NT2/D1 (cell line): ENCODE data around the gene CLRN3.

Experiments used
- DNase-seq: peaks from one replicate; pipeline ENCODE4 v3.0.0-alpha.2; 2011; ENCODE audit warnings: low read depth, low spot score
- H3K27me3 ChIP-seq: 2 replicates; pipeline ENCODE4 v1.6.0; 2011; ENCODE audit warnings: mild to moderate bottlenecking; ENCODE audit not compliant: insufficient read length, insufficient read depth
- H3K36me3 ChIP-seq: 2 replicates; pipeline ENCODE4 v1.6.1; 2011; ENCODE audit warnings: mild to moderate bottlenecking, low read length, mixed read lengths; ENCODE audit not compliant: insufficient read depth, insufficient read length
- H3K4me1 ChIP-seq: 2 replicates; pipeline ENCODE4 v1.5.1; 2011; ENCODE audit not compliant: insufficient read depth, insufficient read length
- H3K4me3 ChIP-seq: 2 replicates; pipeline ENCODE4 v1.5.1; 2011; ENCODE audit warnings: low read depth; ENCODE audit not compliant: insufficient read length
- H3K9ac ChIP-seq: 2 replicates; pipeline ENCODE4 v1.6.0; 2011; ENCODE audit warnings: low read depth; ENCODE audit not compliant: insufficient read length
- H3K9me3 ChIP-seq: 2 replicates; pipeline ENCODE4 v1.5.1; 2011; ENCODE audit warnings: mild to moderate bottlenecking, low read length; ENCODE audit not compliant: insufficient read depth
- SUZ12 ChIP-seq: IDR thresholded peaks from 2 replicates; pipeline ENCODE4 v1.6.1; 2011; ENCODE audit not compliant: insufficient read length, insufficient read depth; ENCODE audit errors: extremely low read depth
- YY1 ChIP-seq: IDR thresholded peaks from 2 replicates; pipeline ENCODE4 v1.6.1; 2011; ENCODE audit not compliant: insufficient read length, insufficient read depth
- ZNF274 ChIP-seq: IDR thresholded peaks from 2 replicates; pipeline ENCODE4 v1.6.1; 2011; ENCODE audit warnings: mild to moderate bottlenecking, low read depth, low read length

Gene CLRN3

GRCh38 chr10:127875916-127876315, 16.8 kb downstream of the CLRN3 start:
- no peak for DNase-seq
- TF ChIP-seq YY1: no peak
- TF ChIP-seq ZNF274: no peak
- no peak for TF ChIP-seq SUZ12
- Histone ChIP-seq H3K4me1 (no peaks in the 10 kb centered on the region), H3K4me3 (no peak overlapping the region), H3K9me3 (no peaks in the 10 kb centered on the region), H3K27me3 (no peaks in the 10 kb centered on the region), H3K36me3 (no peaks in the 10 kb centered on the region), H3K9ac (no peak overlapping the region)

GRCh38 chr10:127875449-127875765, 17.3 kb downstream of the CLRN3 start:
- no peaks in the 10 kb centered on the region for H3K27me3 ChIP-seq
- no peak for DNase-seq
- H3K4me3 ChIP-seq: no peak overlapping the region
- no peaks in the 10 kb centered on the region for H3K36me3 ChIP-seq
- no peaks in the 10 kb centered on the region for H3K4me1 ChIP-seq
- TF ChIP-seq YY1 (no peak), ZNF274 (no peak), SUZ12 (no peak)
- H3K9me3 ChIP-seq: no peaks in the 10 kb centered on the region
- H3K9ac ChIP-seq: no peak overlapping the region

GRCh38 chr10:127874671-127875448, 17.9 kb downstream of the CLRN3 start:
- DNase-seq: no peak
- Histone ChIP-seq H3K9me3 (peaks cover 5% of the 10 kb centered on the region; the same call in 1 of the 2 replicates), H3K27me3 (no peaks in the 10 kb centered on the region), H3K36me3 (no peaks in the 10 kb centered on the region), H3K4me3 (no peak overlapping the region), H3K4me1 (no peaks in the 10 kb centered on the region), H3K9ac (no peak overlapping the region)
- no peak for TF ChIP-seq ZNF274
- no peak for TF ChIP-seq SUZ12
- TF ChIP-seq YY1: no peak

GRCh38 chr10:127873901-127874470, 18.8 kb downstream of the CLRN3 start:
- H3K4me3 ChIP-seq: no peak overlapping the region
- H3K4me1 ChIP-seq: no peaks in the 10 kb centered on the region
- H3K9me3 ChIP-seq: peaks cover 11% of the 10 kb centered on the region; the same call in 1 of the 2 replicates
- no peaks in the 10 kb centered on the region for H3K27me3 ChIP-seq
- H3K9ac ChIP-seq: no peak overlapping the region
- H3K36me3 ChIP-seq: no peaks in the 10 kb centered on the region
- TF ChIP-seq ZNF274 (no peak), YY1 (no peak), SUZ12 (no peak)
- DNase-seq: no peak

- no peak overlapping the region for H3K4me3 ChIP-seq
- no peak overlapping the region for H3K9ac ChIP-seq
- no peak for DNase-seq
These were observed 19.7 kb downstream of the CLRN3 start for GRCh38 chr10:127872871-127873600.

GRCh38 chr10:127872011-127872761, 20.6 kb downstream of the CLRN3 start:
- no peaks in the 10 kb centered on the region for H3K36me3 ChIP-seq
- TF ChIP-seq ZNF274: no peak
- TF ChIP-seq SUZ12: no peak
- no peak for TF ChIP-seq YY1
- no peak for DNase-seq
- peaks cover 11% of the 10 kb centered on the region; the same call in 1 of the 2 replicates for H3K9me3 ChIP-seq
- H3K27me3 ChIP-seq: no peaks in the 10 kb centered on the region
- no peak overlapping the region for H3K9ac ChIP-seq
- H3K4me3 ChIP-seq: no peak overlapping the region
- no peaks in the 10 kb centered on the region for H3K4me1 ChIP-seq

More at GRCh38 chr10:127872871-127873600, 19.7 kb downstream of the CLRN3 start:
- H3K4me1 ChIP-seq: no peaks in the 10 kb centered on the region
- no peaks in the 10 kb centered on the region for H3K27me3 ChIP-seq
- peaks cover 11% of the 10 kb centered on the region; the same call in 1 of the 2 replicates for H3K9me3 ChIP-seq
- TF ChIP-seq SUZ12 (no peak), YY1 (no peak), ZNF274 (no peak)
- H3K36me3 ChIP-seq: no peaks in the 10 kb centered on the region
